ENCODE results near the gene ABCG1. TPM values are rescaled to one million over a fixed set of nuclear protein-coding genes. Genes with fewer than 3 reads are reported as not detected.

ABCG1 gene
- total and polyA plus RNA-seq, 2 experiments from 2014 or later, result 1.3 to 4.4 TPM

DNA sequence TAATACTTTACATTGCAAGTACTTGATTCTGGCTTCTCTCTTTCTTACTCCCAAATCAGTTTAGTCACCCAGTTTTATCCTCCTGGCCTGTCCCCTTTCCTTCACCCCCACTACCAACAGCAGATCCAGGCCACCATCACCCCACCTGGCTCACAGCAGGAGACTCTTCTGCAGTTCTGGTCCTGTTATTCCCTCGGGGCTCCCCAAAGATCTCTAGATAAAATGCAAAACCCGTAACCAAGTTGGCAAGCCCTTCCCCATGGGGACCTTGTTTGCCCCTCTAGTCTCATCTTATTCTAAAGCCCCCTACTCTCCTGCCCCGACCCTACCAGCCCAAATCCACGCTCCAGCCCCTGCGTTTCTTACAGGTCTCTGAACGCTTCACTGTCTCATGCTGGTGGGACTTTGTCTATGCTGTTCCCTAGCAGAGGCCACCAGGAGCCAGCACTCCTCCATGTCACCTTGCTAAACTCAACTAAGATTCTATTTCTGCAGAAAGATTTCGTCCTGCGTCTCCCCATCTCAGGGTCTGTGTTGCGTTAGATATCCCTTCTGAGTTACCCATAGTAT is 4.0 kb downstream of the ABCG1 start:
- peaks cover 21% of the 10 kb centered on the region for H3K27me3 Mint-ChIP-seq (ENCODE audit: insufficient read depth, low read depth, poor library complexity)
- Histone ChIP-seq H3K27me3 (ENCODE audit: insufficient read depth) (peaks cover 30% of the 10 kb centered on the region), H3K36me3 (ENCODE audit: insufficient read depth) (no peaks in the 10 kb centered on the region), H4K20me1 (replicated peaks; ENCODE audit: insufficient read depth) (no peaks in the 10 kb centered on the region), H3K9me2 (ENCODE audit: insufficient read depth) (no peaks in the 10 kb centered on the region), H3K4me2 (no peak overlapping the region), H3K27ac (ENCODE audit: low read depth) (no peak overlapping the region), H2AFZ (no peak overlapping the region), H3K4me1 (ENCODE audit: insufficient read depth) (peaks cover 8% of the 10 kb centered on the region), H3K4me3 (no peak overlapping the region), H3K79me2 (replicated peaks; ENCODE audit: insufficient read depth) (no peaks in the 10 kb centered on the region), H3F3A (replicated peaks; ENCODE audit: low read depth) (no peaks in the 10 kb centered on the region)
- ATAC-seq (no peak), DNase-seq (ENCODE audit: low spot score) (no peak)
- H3K4me3 Mint-ChIP-seq, result no peak overlapping the region
- H3K4me1 Mint-ChIP-seq, result peaks cover 18% of the 10 kb centered on the region
- no peak overlapping the region for H3K27ac Mint-ChIP-seq
- H3K36me3 Mint-ChIP-seq (ENCODE audit: low read depth), result peaks cover 3% of the 10 kb centered on the region; the same call in 2 of the 3 replicates
- no peaks in the 10 kb centered on the region for H3K9me3 Mint-ChIP-seq
- TF ChIP-seq, protein P1, sequence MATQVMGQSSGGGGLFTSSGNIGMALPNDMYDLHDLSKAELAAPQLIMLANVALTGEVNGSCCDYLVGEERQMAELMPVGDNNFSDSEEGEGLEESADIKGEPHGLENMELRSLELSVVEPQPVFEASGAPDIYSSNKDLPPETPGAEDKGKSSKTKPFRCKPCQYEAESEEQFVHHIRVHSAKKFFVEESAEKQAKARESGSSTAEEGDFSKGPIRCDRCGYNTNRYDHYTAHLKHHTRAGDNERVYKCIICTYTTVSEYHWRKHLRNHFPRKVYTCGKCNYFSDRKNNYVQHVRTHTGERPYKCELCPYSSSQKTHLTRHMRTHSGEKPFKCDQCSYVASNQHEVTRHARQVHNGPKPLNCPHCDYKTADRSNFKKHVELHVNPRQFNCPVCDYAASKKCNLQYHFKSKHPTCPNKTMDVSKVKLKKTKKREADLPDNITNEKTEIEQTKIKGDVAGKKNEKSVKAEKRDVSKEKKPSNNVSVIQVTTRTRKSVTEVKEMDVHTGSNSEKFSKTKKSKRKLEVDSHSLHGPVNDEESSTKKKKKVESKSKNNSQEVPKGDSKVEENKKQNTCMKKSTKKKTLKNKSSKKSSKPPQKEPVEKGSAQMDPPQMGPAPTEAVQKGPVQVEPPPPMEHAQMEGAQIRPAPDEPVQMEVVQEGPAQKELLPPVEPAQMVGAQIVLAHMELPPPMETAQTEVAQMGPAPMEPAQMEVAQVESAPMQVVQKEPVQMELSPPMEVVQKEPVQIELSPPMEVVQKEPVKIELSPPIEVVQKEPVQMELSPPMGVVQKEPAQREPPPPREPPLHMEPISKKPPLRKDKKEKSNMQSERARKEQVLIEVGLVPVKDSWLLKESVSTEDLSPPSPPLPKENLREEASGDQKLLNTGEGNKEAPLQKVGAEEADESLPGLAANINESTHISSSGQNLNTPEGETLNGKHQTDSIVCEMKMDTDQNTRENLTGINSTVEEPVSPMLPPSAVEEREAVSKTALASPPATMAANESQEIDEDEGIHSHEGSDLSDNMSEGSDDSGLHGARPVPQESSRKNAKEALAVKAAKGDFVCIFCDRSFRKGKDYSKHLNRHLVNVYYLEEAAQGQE (IDR thresholded peaks at IDR 0.05; ENCODE audit: unreplicated experiment), result no peak
- TF ChIP-seq ZNF331 (CRISPR knock-in tag; IDR thresholded peaks at IDR 0.05; ENCODE audit: low read depth) (no peak), EZH2 (IDR thresholded peaks at IDR 0.05; ENCODE audit: low read depth, unreplicated experiment) (no peak), CREB1 (CRISPR knock-in tag; IDR thresholded peaks at IDR 0.05; ENCODE audit: low read depth) (no peak), NANOG (IDR thresholded peaks at IDR 0.05; ENCODE audit: borderline replicate concordance) (no peak), STAT1 (IDR thresholded peaks at IDR 0.05; ENCODE audit: unreplicated experiment) (no peak), JUNB (IDR thresholded peaks at IDR 0.05; ENCODE audit: unreplicated experiment) (no peak), POLR2AphosphoS5 (IDR thresholded peaks at IDR 0.05; ENCODE audit: low read depth) (no peak), ZNF114 (CRISPR knock-in tag; IDR thresholded peaks at IDR 0.05) (no peak), EZH2phosphoT487 (IDR thresholded peaks at IDR 0.05; ENCODE audit: unreplicated experiment) (no peak)
- TF ChIP-seq, protein P2, sequence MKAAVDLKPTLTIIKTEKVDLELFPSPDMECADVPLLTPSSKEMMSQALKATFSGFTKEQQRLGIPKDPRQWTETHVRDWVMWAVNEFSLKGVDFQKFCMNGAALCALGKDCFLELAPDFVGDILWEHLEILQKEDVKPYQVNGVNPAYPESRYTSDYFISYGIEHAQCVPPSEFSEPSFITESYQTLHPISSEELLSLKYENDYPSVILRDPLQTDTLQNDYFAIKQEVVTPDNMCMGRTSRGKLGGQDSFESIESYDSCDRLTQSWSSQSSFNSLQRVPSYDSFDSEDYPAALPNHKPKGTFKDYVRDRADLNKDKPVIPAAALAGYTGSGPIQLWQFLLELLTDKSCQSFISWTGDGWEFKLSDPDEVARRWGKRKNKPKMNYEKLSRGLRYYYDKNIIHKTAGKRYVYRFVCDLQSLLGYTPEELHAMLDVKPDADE (IDR thresholded peaks at IDR 0.05), result no peak
- TF ChIP-seq, protein P3, sequence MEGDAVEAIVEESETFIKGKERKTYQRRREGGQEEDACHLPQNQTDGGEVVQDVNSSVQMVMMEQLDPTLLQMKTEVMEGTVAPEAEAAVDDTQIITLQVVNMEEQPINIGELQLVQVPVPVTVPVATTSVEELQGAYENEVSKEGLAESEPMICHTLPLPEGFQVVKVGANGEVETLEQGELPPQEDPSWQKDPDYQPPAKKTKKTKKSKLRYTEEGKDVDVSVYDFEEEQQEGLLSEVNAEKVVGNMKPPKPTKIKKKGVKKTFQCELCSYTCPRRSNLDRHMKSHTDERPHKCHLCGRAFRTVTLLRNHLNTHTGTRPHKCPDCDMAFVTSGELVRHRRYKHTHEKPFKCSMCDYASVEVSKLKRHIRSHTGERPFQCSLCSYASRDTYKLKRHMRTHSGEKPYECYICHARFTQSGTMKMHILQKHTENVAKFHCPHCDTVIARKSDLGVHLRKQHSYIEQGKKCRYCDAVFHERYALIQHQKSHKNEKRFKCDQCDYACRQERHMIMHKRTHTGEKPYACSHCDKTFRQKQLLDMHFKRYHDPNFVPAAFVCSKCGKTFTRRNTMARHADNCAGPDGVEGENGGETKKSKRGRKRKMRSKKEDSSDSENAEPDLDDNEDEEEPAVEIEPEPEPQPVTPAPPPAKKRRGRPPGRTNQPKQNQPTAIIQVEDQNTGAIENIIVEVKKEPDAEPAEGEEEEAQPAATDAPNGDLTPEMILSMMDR (conservative IDR thresholded peaks at IDR 0.05; ENCODE audit: low read depth in 2 of 2), result no peak
- TF ChIP-seq, protein P4, sequence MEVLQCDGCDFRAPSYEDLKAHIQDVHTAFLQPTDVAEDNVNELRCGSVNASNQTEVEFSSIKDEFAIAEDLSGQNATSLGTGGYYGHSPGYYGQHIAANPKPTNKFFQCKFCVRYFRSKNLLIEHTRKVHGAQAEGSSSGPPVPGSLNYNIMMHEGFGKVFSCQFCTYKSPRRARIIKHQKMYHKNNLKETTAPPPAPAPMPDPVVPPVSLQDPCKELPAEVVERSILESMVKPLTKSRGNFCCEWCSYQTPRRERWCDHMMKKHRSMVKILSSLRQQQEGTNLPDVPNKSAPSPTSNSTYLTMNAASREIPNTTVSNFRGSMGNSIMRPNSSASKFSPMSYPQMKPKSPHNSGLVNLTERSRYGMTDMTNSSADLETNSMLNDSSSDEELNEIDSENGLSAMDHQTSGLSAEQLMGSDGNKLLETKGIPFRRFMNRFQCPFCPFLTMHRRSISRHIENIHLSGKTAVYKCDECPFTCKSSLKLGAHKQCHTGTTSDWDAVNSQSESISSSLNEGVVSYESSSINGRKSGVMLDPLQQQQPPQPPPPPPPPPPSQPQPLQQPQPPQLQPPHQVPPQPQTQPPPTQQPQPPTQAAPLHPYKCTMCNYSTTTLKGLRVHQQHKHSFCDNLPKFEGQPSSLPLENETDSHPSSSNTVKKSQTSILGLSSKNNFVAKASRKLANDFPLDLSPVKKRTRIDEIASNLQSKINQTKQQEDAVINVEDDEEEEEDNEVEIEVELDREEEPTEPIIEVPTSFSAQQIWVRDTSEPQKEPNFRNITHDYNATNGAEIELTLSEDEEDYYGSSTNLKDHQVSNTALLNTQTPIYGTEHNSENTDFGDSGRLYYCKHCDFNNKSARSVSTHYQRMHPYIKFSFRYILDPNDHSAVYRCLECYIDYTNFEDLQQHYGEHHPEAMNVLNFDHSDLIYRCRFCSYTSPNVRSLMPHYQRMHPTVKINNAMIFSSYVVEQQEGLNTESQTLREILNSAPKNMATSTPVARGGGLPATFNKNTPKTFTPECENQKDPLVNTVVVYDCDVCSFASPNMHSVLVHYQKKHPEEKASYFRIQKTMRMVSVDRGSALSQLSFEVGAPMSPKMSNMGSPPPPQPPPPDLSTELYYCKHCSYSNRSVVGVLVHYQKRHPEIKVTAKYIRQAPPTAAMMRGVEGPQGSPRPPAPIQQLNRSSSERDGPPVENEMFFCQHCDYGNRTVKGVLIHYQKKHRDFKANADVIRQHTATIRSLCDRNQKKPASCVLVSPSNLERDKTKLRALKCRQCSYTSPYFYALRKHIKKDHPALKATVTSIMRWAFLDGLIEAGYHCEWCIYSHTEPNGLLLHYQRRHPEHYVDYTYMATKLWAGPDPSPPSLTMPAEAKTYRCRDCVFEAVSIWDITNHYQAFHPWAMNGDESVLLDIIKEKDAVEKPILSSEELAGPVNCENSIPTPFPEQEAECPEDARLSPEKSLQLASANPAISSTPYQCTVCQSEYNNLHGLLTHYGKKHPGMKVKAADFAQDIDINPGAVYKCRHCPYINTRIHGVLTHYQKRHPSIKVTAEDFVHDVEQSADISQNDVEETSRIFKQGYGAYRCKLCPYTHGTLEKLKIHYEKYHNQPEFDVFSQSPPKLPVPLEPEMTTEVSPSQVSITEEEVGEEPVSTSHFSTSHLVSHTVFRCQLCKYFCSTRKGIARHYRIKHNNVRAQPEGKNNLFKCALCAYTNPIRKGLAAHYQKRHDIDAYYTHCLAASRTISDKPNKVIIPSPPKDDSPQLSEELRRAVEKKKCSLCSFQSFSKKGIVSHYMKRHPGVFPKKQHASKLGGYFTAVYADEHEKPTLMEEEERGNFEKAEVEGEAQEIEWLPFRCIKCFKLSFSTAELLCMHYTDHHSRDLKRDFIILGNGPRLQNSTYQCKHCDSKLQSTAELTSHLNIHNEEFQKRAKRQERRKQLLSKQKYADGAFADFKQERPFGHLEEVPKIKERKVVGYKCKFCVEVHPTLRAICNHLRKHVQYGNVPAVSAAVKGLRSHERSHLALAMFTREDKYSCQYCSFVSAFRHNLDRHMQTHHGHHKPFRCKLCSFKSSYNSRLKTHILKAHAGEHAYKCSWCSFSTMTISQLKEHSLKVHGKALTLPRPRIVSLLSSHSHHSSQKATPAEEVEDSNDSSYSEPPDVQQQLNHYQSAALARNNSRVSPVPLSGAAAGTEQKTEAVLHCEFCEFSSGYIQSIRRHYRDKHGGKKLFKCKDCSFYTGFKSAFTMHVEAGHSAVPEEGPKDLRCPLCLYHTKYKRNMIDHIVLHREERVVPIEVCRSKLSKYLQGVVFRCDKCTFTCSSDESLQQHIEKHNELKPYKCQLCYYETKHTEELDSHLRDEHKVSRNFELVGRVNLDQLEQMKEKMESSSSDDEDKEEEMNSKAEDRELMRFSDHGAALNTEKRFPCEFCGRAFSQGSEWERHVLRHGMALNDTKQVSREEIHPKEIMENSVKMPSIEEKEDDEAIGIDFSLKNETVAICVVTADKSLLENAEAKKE (CRISPR knock-in tag; IDR thresholded peaks at IDR 0.05), result no peak

Data from GM23338 (cell line).